ENCODE data around the gene HDAC9.

HDAC9 gene

GRCh38 chr7:18877874-18878273, 382.3 kb downstream of the HDAC9 start:
- no peak overlapping the region for H3K4me3 ChIP-seq (ENCODE audit: low read depth, low read length)
- TF ChIP-seq CTCF (IDR thresholded peaks at IDR 0.05; ENCODE audit: low read depth, low read length), result no peak

DNA sequence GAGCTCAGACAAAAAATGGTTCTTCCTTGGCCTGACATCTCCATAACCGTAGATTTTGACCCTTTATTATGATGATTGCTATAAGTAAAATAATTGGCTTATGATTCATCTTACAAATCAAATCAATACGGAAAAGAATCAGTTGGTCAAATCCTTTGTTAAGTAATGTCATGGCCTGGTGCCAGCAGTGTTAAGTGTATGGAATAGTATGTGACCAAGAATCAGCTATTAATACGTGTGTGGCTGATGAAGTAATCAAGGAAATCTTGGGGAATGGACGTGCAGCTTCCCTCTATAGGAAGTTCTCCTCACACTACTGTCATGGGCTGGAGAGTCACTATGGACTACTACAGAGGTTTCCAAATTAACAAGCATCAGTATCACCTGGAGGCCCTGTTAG, 391.3 kb downstream of the HDAC9 start:
- TF ChIP-seq CTCF (IDR thresholded peaks at IDR 0.05; ENCODE audit: low read depth, low read length), result no peak
- H3K4me3 ChIP-seq (ENCODE audit: low read depth, low read length), result no peak overlapping the region

- no peak overlapping the region for H3K4me3 ChIP-seq (ENCODE audit: low read depth, low read length)
- no peak for TF ChIP-seq CTCF (IDR thresholded peaks at IDR 0.05; ENCODE audit: low read depth, low read length)
Observed at GRCh38 chr7:18889436-18889835, 393.9 kb downstream of the HDAC9 start.

- H3K4me3 ChIP-seq (ENCODE audit: low read depth, low read length), result no peak overlapping the region
- no peak for TF ChIP-seq CTCF (IDR thresholded peaks at IDR 0.05; ENCODE audit: low read depth, low read length)
Observed at GRCh38 chr7:18890134-18890533, 394.6 kb downstream of the HDAC9 start.

DNA sequence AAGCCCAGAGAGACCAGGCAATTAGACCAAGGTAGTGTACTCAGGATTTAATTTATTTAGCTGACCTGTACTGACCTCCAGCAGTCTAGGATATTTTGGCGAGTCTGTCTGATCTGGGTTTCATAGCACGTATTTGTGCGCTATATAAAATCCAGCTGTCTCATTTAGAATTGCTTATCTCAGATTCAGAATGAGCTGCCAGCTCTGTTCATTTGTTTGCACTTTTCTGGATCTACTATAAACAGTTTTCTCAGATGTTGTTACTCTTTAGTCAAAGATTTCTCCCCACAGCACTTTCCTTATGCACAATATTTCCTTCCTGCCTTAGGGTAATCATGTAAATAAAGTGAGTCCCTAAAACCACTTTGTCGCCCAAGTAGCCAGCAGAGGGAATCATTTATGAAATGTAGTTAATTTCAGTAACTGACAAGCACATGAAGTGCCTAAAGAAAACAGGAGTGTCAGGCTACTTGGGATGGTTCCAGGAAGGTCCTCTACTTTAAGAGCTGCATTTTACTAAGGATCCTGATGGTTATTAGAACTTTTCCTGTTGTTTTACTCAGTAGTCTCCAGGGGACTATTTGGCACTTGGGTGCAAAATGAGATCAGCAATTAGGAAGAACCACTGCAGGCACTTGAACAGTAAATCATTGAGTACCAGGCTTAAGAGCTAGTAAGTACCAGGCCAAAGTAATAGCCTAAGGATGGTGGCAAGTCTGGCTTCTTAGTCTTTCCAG, 395.5 kb downstream of the HDAC9 start:
- TF ChIP-seq CTCF (IDR thresholded peaks at IDR 0.05; ENCODE audit: low read depth, low read length), result no peak

GRCh38 chr7:18893156-18893555, 397.6 kb downstream of the HDAC9 start:
- no peak overlapping the region for H3K4me3 ChIP-seq (ENCODE audit: low read depth, low read length)
- TF ChIP-seq CTCF (IDR thresholded peaks at IDR 0.05; ENCODE audit: low read depth, low read length), result no peak

More for the DNA sequence above, 395.5 kb downstream of the HDAC9 start:
- no peak overlapping the region for H3K4me3 ChIP-seq (ENCODE audit: low read depth, low read length)

DNA sequence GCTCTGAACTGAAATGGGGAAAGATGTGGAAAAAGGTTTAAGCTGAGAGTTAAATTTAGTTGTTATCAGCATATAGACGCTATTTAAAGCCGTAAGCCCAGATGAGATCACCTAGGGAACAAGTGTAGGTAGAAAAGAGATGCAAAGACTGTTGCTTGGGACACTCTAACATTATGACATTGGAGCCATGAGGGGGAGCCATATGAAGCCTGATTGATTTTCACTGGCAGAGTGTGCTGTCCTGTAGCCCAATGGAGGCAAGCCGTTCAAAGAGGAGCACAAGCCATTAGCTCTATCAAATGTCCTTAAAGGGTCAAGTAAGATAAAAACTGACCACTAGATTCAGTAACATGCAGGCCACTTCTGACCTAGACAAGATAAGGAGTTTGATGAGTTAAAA, 398.6 kb downstream of the HDAC9 start:
- H3K4me3 ChIP-seq (ENCODE audit: low read depth, low read length), result no peak overlapping the region
- no peak for TF ChIP-seq CTCF (IDR thresholded peaks at IDR 0.05; ENCODE audit: low read depth, low read length)
